Loucy (cell line): ENCODE measurements around the gene ZNF382.
A peak's percentile ranks its signal among the peaks of the same experiment; 100 is the strongest.

Source experiments
- H2AFZ ChIP-seq: fragments of 200-600 bp; sonication (generic); 2 replicates; pipeline ENCODE4 v1.6.0; 2016; ENCODE audit warnings: antibody characterized with exemption, mild to moderate bottlenecking, low read length, moderate library complexity
- H3F3A ChIP-seq: fragments of 200-600 bp; 2 replicates; pipeline ENCODE4 v1.6.0; 2016; ENCODE audit warnings: antibody characterized with exemption, low read depth, mild to moderate bottlenecking
- H3K27me3 ChIP-seq: fragments of 200-600 bp; sonication (generic); 2 replicates; pipeline ENCODE4 v1.6.1; 2014; ENCODE audit warnings: low read length, mild to moderate bottlenecking; ENCODE audit not compliant: insufficient read depth, poor library complexity, severe bottlenecking
- H3K36me3 ChIP-seq: fragments of 200-600 bp; sonication (generic); 2 replicates; pipeline ENCODE4 v1.6.1; 2016; ENCODE audit warnings: low read length; ENCODE audit not compliant: insufficient read depth
- H3K4me1 ChIP-seq: fragments of 200-600 bp; sonication (generic); 2 replicates; pipeline ENCODE4 v1.5.1; 2014; ENCODE audit warnings: low read length, mild to moderate bottlenecking; ENCODE audit not compliant: insufficient read depth, poor library complexity, severe bottlenecking
- H3K4me2 ChIP-seq: fragments of 200-600 bp; sonication (generic); 2 replicates; pipeline ENCODE4 v1.6.0; 2014; ENCODE audit warnings: antibody characterized with exemption, low read length, low read depth, mild to moderate bottlenecking; ENCODE audit not compliant: poor library complexity, severe bottlenecking
- H3K4me3 ChIP-seq: fragments of 200-600 bp; sonication (generic); 2 replicates; pipeline ENCODE4 v1.5.1; 2014; ENCODE audit warnings: low read length, mild to moderate bottlenecking, mixed read lengths; ENCODE audit not compliant: poor library complexity, severe bottlenecking
- H3K79me2 ChIP-seq: fragments of 200-600 bp; sonication (generic); 2 replicates; pipeline ENCODE4 v1.6.1; 2014; ENCODE audit warnings: low read length; ENCODE audit not compliant: insufficient read depth
- H3K9ac ChIP-seq: fragments of 200-600 bp; sonication (generic); 2 replicates; pipeline ENCODE4 v1.6.0; 2014; ENCODE audit warnings: mild to moderate bottlenecking, low read depth, low read length, moderate library complexity; ENCODE audit not compliant: poor library complexity, severe bottlenecking
- H3K9me2 ChIP-seq: fragments of 200-600 bp; sonication (generic); replicated peaks from 2 replicates; pipeline ENCODE4 v1.6.1; 2016; ENCODE audit warnings: low read depth, low read length, mixed read lengths
- H3K9me3 ChIP-seq: fragments of 200-600 bp; sonication (generic); 2 replicates; pipeline ENCODE4 v1.6.1; 2014; ENCODE audit warnings: mild to moderate bottlenecking, antibody characterized with exemption, low read length, low read depth; ENCODE audit not compliant: insufficient read depth
- H4K20me1 ChIP-seq: fragments of 200-600 bp; sonication (generic); 2 replicates; pipeline ENCODE4 v1.6.0; 2014; ENCODE audit warnings: antibody characterized with exemption, low read length, mild to moderate bottlenecking; ENCODE audit not compliant: insufficient read depth, poor library complexity, severe bottlenecking
- CTCF ChIP-seq: fragments of 200-600 bp; sonication (generic); conservative IDR thresholded peaks from 2 replicates; pipeline ENCODE4 v1.5.1; 2014; ENCODE audit warnings: mild to moderate bottlenecking, antibody characterized with exemption, low read length
- EZH2phosphoT487 ChIP-seq: fragments of 200-600 bp; IDR thresholded peaks from 2 replicates; pipeline ENCODE4 v1.6.1; 2018; ENCODE audit warnings: antibody characterized with exemption, mild to moderate bottlenecking, moderate library complexity, borderline replicate concordance

Gene ZNF382

GRCh38 chr19:36573020-36573894 is 31.9 kb upstream of the ZNF382 start, which contains the start of gene ZNF529:
Gene ZNF529 (minus strand): TSS chr19:36573292. CDS start chr19:36572346, 946 bp downstream.
- peaks cover 51% of the 10 kb centered on the region for H3K79me2 ChIP-seq
- no peaks in the 10 kb centered on the region for H3K27me3 ChIP-seq
- H4K20me1 ChIP-seq, result peaks cover 10% of the 10 kb centered on the region
- H3K36me3 ChIP-seq, result no peaks in the 10 kb centered on the region; the same call in 1 of the 2 replicates
- no peaks in the 10 kb centered on the region for H3K9me3 ChIP-seq
- no peak for TF ChIP-seq CTCF
- TF ChIP-seq EZH2phosphoT487, result no peak
- H2AFZ ChIP-seq, result peak within 1 kb of the TSS; percentile 99
- H3K4me1 ChIP-seq, result peaks cover 25% of the 10 kb centered on the region
- peak within 1 kb of the TSS; percentile 99 for H3K4me3 ChIP-seq
- H3K9me2 ChIP-seq, result no peaks in the 10 kb centered on the region
- H3K9ac ChIP-seq, result peak within 1 kb of the TSS; percentile 82
- peak within 1 kb of the TSS; percentile 79 for H3K4me2 ChIP-seq
- no peaks in the 10 kb centered on the region for H3F3A ChIP-seq

DNA sequence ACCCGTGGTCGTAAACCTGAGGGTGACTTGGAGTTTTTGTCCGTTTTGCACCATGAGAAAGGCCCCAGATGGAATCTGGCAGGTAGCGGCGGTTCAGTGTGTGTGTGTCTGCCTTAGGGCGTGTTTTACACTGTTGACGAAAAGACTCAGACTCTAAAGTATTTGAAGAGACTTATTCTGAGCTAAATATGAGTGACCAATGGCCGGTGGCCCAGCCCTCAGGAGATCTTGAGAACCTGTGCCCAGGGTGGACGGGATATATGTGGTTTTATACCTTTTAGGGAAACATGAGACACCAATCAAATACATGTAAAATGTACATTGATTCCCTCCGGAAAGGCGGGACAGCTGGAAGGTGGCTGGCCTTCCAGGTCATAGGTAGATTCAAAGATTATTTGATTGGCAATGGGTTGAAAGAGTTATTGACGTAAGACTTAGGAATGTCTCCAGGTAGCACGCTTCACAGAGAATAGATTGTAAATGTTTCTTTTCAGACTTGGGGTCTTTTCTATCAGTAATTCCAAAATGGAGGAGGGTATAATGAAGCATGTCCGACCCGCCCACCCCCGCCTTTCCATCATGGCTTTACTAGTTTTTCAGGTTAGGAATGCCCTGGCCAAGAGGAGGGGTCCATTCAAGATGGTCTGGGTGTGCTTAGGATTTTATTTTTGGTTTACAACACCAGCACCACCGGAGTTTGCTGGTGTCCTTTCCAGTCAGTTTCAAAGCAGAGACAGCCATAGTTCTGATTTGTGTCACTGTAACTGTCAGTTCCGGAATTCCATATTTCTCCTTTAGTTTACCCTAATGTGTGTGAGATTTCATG is 31.0 kb upstream of the ZNF382 start:
- no peaks in the 10 kb centered on the region for H3K9me2 ChIP-seq
- no peaks in the 10 kb centered on the region for H3F3A ChIP-seq
- peak overlapping the region; percentile 99 for H3K4me3 ChIP-seq
- no peaks in the 10 kb centered on the region for H3K27me3 ChIP-seq
- H3K9me3 ChIP-seq, result no peaks in the 10 kb centered on the region
- peaks cover 19% of the 10 kb centered on the region for H3K4me1 ChIP-seq
- H3K79me2 ChIP-seq, result peaks cover 52% of the 10 kb centered on the region
- no peak for TF ChIP-seq EZH2phosphoT487
- no peak for TF ChIP-seq CTCF
- H4K20me1 ChIP-seq, result peaks cover 10% of the 10 kb centered on the region
- H3K4me2 ChIP-seq, result peak overlapping the region; percentile 79
- peak overlapping the region; percentile 82 for H3K9ac ChIP-seq
- peak overlapping the region; percentile 99; the same call in 1 of the 2 replicates for H2AFZ ChIP-seq
- H3K36me3 ChIP-seq, result peaks cover 6% of the 10 kb centered on the region; the same call in 1 of the 2 replicates

DNA sequence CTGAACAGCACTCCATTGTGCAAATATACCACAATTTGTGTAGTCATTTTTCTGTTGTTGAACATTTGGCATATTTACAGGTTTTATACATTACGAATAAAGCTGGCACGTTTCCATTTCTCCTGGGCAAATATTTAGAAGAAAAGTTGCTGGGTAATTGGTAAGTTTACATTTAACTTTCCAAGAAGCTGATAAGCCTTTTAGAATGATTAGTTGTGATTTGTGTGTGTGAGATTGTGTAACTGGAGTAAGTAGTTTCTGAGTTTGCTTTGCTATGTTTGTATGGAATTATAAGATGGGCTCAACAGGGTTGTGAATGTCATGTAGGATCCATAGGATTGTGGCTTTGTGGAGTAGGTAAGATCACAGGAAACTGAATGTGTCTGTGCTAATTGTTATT is 30.4 kb upstream of the ZNF382 start:
- Histone ChIP-seq H3K4me2 (peak overlapping the region; percentile 79), H3K9me2 (no peaks in the 10 kb centered on the region), H3K36me3 (peaks cover 12% of the 10 kb centered on the region; the same call in 1 of the 2 replicates), H3F3A (no peaks in the 10 kb centered on the region), H3K4me1 (peaks cover 17% of the 10 kb centered on the region), H2AFZ (no peak overlapping the region), H4K20me1 (peaks cover 10% of the 10 kb centered on the region), H3K9ac (peak overlapping the region; percentile 82), H3K4me3 (peak overlapping the region; percentile 99), H3K27me3 (no peaks in the 10 kb centered on the region), H3K9me3 (no peaks in the 10 kb centered on the region), H3K79me2 (peaks cover 57% of the 10 kb centered on the region)
- TF ChIP-seq CTCF (no peak), EZH2phosphoT487 (no peak)
